ENCODE measurements around the gene FKBP8.
"Not testable (repeated sequence)": the region's sequence is repeated elsewhere in the genome, so short reads cannot be mapped to it uniquely, and the experiment has no call there.

The FKBP8 gene

GRCh38 chr19:18541992-18542940 lies 1.1 kb downstream of the FKBP8 start:
- H3K27ac ChIP-seq (ENCODE audit: insufficient read depth in 1 of 2, low read depth in 1 of 2, low read length in 2 of 2, poor library complexity in 1 of 2, severe bottlenecking in 2 of 2): peak overlapping the region; percentile 33 to 85
- H3K27me3 ChIP-seq (replicated peaks in 2 of 5; ENCODE audit: control insufficient read depth in 4 of 5, insufficient read depth in 5 of 5, low read length in 4 of 5): no peaks in the 10 kb centered on the region
- ChIA-PET CTCF (interaction anchor here (0.9 to 1.4 kb wide), 2 partner anchors 44 to 47 kb away, joined by 3 to 4 read pairs; partner anchors contain the start of gene REX1BD), POLR2A (interaction anchor here (0.8 kb wide), 1 partner anchor 29 kb away, joined by 3 read pairs; the partner anchor contains the start of gene UBA52)
- 70% methylated on average over 2 of the region's 11 CpGs for WGBS (ENCODE audit: insufficient coverage)
- no peaks in the 10 kb centered on the region for H3K9me3 ChIP-seq (ENCODE audit: control extremely low read depth in 1 of 5, control insufficient read depth in 4 of 5, insufficient read depth in 2 of 5, low read depth in 1 of 5, low read length in 4 of 5)
- peaks cover 0 to 39% (median 30%) of the 10 kb centered on the region in 4 experiments for H3K36me3 ChIP-seq (ENCODE audit: control insufficient read depth in 4 of 4, insufficient read depth in 4 of 4, low read length in 3 of 4)
- peak overlapping the region; percentile 31 to 84 (median 67) for H3K4me3 ChIP-seq (ENCODE audit: control insufficient read depth in 1 of 7, extremely low read depth in 1 of 7, insufficient read depth in 4 of 7, low read depth in 2 of 7, low read length in 6 of 7)
- DNase-seq: peak in 2 of 3 donors; percentile 10 to 24
- H3K4me1 ChIP-seq (ENCODE audit: control extremely low read depth in 1 of 4, control insufficient read depth in 4 of 4, insufficient read depth in 4 of 4, low read length in 3 of 4): peaks cover 6 to 18% (median 15%) of the 10 kb centered on the region in 4 experiments

GRCh38 chr19:18541258-18541991 lies 1.9 kb downstream of the FKBP8 start:
- no peaks in the 10 kb centered on the region for H3K9me3 ChIP-seq (ENCODE audit: control extremely low read depth in 1 of 5, control insufficient read depth in 4 of 5, insufficient read depth in 2 of 5, low read depth in 1 of 5, low read length in 4 of 5)
- peaks cover 5 to 46% (median 36%) of the 10 kb centered on the region in 4 experiments for H3K36me3 ChIP-seq (ENCODE audit: control insufficient read depth in 4 of 4, insufficient read depth in 4 of 4, low read length in 3 of 4)
- no peak for DNase-seq
- H3K27ac ChIP-seq (ENCODE audit: insufficient read depth in 1 of 2, low read depth in 1 of 2, low read length in 2 of 2, poor library complexity in 1 of 2, severe bottlenecking in 2 of 2): peak overlapping the region in 1 of 2 experiments; percentile 43
- 96% methylated on average over 14 of the region's 21 CpGs for WGBS (ENCODE audit: insufficient coverage)
- ChIA-PET POLR2A (no interaction called here), CTCF (interaction anchor here (1.4 kb wide), 1 partner anchor 48 kb away, joined by 4 read pairs; the partner anchor contains the start of gene REX1BD)
- no peak overlapping the region for H3K4me3 ChIP-seq (ENCODE audit: control insufficient read depth in 1 of 7, extremely low read depth in 1 of 7, insufficient read depth in 4 of 7, low read depth in 2 of 7, low read length in 6 of 7)
- peaks cover 6 to 18% (median 15%) of the 10 kb centered on the region in 4 experiments for H3K4me1 ChIP-seq (ENCODE audit: control extremely low read depth in 1 of 4, control insufficient read depth in 4 of 4, insufficient read depth in 4 of 4, low read length in 3 of 4)
- H3K27me3 ChIP-seq (replicated peaks in 2 of 5; ENCODE audit: control insufficient read depth in 4 of 5, insufficient read depth in 5 of 5, low read length in 4 of 5): no peaks in the 10 kb centered on the region

GRCh38 chr19:18540200-18540599 lies 3.2 kb downstream of the FKBP8 start:
- WGBS (ENCODE audit: insufficient coverage): no CpG with 5 or more reads among the region's 1 CpG

DNA sequence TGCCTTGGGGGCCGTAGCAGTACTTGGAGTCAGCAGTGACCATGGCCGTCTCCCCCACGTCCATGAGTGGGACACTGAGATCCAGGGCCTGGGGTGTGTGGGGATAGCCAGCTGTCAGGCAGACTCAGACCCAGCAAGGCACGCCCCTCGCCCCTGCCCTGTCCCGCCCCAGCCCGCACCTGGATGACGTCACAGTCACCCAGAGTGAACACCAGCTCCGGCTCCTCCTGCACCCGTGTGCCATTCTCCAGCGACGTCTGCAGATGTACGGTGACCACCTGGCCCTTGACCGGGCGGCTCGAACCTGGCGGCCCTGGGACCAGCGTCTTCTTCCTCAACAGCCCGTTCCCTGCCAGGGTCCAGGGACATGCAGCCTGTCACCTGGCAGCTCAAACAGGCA lies 4.0 kb downstream of the FKBP8 start:
- H3K27ac ChIP-seq (ENCODE audit: insufficient read depth in 1 of 2, low read depth in 1 of 2, low read length in 2 of 2, poor library complexity in 1 of 2, severe bottlenecking in 2 of 2): no peak overlapping the region
- H3K4me3 ChIP-seq (ENCODE audit: control insufficient read depth in 1 of 7, extremely low read depth in 1 of 7, insufficient read depth in 4 of 7, low read depth in 2 of 7, low read length in 6 of 7): no peak overlapping the region
- H3K27me3 ChIP-seq (replicated peaks in 2 of 5; ENCODE audit: control insufficient read depth in 4 of 5, insufficient read depth in 5 of 5, low read length in 4 of 5): no peaks in the 10 kb centered on the region
- POLR2A ChIA-PET: no interaction called here
- H3K9me3 ChIP-seq (ENCODE audit: control extremely low read depth in 1 of 5, control insufficient read depth in 4 of 5, insufficient read depth in 2 of 5, low read depth in 1 of 5, low read length in 4 of 5): no peaks in the 10 kb centered on the region
- peaks cover 6 to 17% (median 15%) of the 10 kb centered on the region in 4 experiments for H3K4me1 ChIP-seq (ENCODE audit: control extremely low read depth in 1 of 4, control insufficient read depth in 4 of 4, insufficient read depth in 4 of 4, low read length in 3 of 4)
- H3K36me3 ChIP-seq (ENCODE audit: control insufficient read depth in 4 of 4, insufficient read depth in 4 of 4, low read length in 3 of 4): peaks cover 8 to 59% (median 45%) of the 10 kb centered on the region in 4 experiments
- 98% methylated on average over 18 of the region's 19 CpGs for WGBS (ENCODE audit: insufficient coverage)
- CTCF ChIA-PET: interaction anchor here (1.1 kb wide), 1 partner anchor 61 kb away, joined by 3 read pairs; no protein-coding TSS in a partner anchor
- no peak for DNase-seq

More at GRCh38 chr19:18540200-18540599, 3.2 kb downstream of the FKBP8 start:
- peaks cover 8 to 56% (median 43%) of the 10 kb centered on the region in 4 experiments for H3K36me3 ChIP-seq (ENCODE audit: control insufficient read depth in 4 of 4, insufficient read depth in 4 of 4, low read length in 3 of 4)
- H3K27ac ChIP-seq (ENCODE audit: insufficient read depth in 1 of 2, low read depth in 1 of 2, low read length in 2 of 2, poor library complexity in 1 of 2, severe bottlenecking in 2 of 2); H3K4me3 ChIP-seq (ENCODE audit: control insufficient read depth in 1 of 7, extremely low read depth in 1 of 7, insufficient read depth in 4 of 7, low read depth in 2 of 7, low read length in 6 of 7); DNase-seq; H3K27me3 ChIP-seq (replicated peaks in 2 of 5; ENCODE audit: control insufficient read depth in 4 of 5, insufficient read depth in 5 of 5, low read length in 4 of 5); POLR2A ChIA-PET; H3K9me3 ChIP-seq (ENCODE audit: control extremely low read depth in 1 of 5, control insufficient read depth in 4 of 5, insufficient read depth in 2 of 5, low read depth in 1 of 5, low read length in 4 of 5): not testable (repeated sequence)
- peaks cover 6 to 18% (median 15%) of the 10 kb centered on the region in 4 experiments for H3K4me1 ChIP-seq (ENCODE audit: control extremely low read depth in 1 of 4, control insufficient read depth in 4 of 4, insufficient read depth in 4 of 4, low read length in 3 of 4)
- CTCF ChIA-PET: interaction anchor here (1.1 kb wide), 1 partner anchor 62 kb away, joined by 3 read pairs; no protein-coding TSS in a partner anchor

DNA sequence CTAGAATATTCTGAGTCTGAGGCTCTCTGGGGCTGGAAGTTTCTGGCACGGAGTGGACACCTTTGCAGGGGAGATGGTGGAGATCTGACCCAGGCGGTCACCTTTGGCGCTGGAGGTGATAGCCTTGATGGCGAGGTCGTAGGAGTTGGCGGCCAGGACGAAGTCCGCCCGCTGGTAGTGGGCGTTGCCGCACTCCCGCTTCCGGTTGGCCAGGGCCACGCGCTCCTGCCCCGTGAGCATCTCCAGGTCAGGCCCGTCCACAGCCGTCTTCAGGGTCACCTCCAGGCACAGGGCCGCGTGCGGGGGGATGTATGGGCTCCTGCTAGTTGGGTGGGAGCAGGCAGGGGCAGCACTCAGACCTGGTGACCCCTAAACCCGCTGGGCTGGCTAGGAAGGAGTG lies 5.3 kb downstream of the FKBP8 start:
- peaks cover 3 to 10% (median 8%) of the 10 kb centered on the region in 4 experiments for H3K4me1 ChIP-seq (ENCODE audit: control extremely low read depth in 1 of 4, control insufficient read depth in 4 of 4, insufficient read depth in 4 of 4, low read length in 3 of 4)
- CTCF ChIA-PET: interaction anchor here (1.2 kb wide), 1 partner anchor 9 kb away, joined by 3 read pairs; no protein-coding TSS in a partner anchor
- POLR2A ChIA-PET: no interaction called here

GRCh38 chr19:18537431-18537830 lies 5.9 kb downstream of the FKBP8 start:
- 97% methylated on average over 17 of the region's 17 CpGs for WGBS (ENCODE audit: insufficient coverage)
- H3K4me1 ChIP-seq (ENCODE audit: control extremely low read depth in 1 of 4, control insufficient read depth in 4 of 4, insufficient read depth in 4 of 4, low read length in 3 of 4): peaks cover 3 to 7% (median 5%) of the 10 kb centered on the region in 4 experiments
- DNase-seq: no peak
- CTCF ChIA-PET: interaction anchor here (1.2 kb wide), 1 partner anchor 10 kb away, joined by 3 read pairs; no protein-coding TSS in a partner anchor
- POLR2A ChIA-PET: no interaction called here
- no peak overlapping the region for H3K27ac ChIP-seq (ENCODE audit: insufficient read depth in 1 of 2, low read depth in 1 of 2, low read length in 2 of 2, poor library complexity in 1 of 2, severe bottlenecking in 2 of 2)
- no peaks in the 10 kb centered on the region for H3K9me3 ChIP-seq (ENCODE audit: control extremely low read depth in 1 of 5, control insufficient read depth in 4 of 5, insufficient read depth in 2 of 5, low read depth in 1 of 5, low read length in 4 of 5)
- H3K27me3 ChIP-seq (replicated peaks in 2 of 5; ENCODE audit: control insufficient read depth in 4 of 5, insufficient read depth in 5 of 5, low read length in 4 of 5): no peaks in the 10 kb centered on the region
- no peak overlapping the region for H3K4me3 ChIP-seq (ENCODE audit: control insufficient read depth in 1 of 7, extremely low read depth in 1 of 7, insufficient read depth in 4 of 7, low read depth in 2 of 7, low read length in 6 of 7)
- H3K36me3 ChIP-seq (ENCODE audit: control insufficient read depth in 4 of 4, insufficient read depth in 4 of 4, low read length in 3 of 4): peaks cover 11 to 70% (median 50%) of the 10 kb centered on the region in 4 experiments

More for the DNA sequence above, 5.3 kb downstream of the FKBP8 start:
- Histone ChIP-seq H3K27me3 (replicated peaks in 2 of 5; ENCODE audit: control insufficient read depth in 4 of 5, insufficient read depth in 5 of 5, low read length in 4 of 5) (no peaks in the 10 kb centered on the region), H3K4me3 (ENCODE audit: control insufficient read depth in 1 of 7, extremely low read depth in 1 of 7, insufficient read depth in 4 of 7, low read depth in 2 of 7, low read length in 6 of 7) (no peak overlapping the region), H3K36me3 (ENCODE audit: control insufficient read depth in 4 of 4, insufficient read depth in 4 of 4, low read length in 3 of 4) (peaks cover 8 to 63% (median 47%) of the 10 kb centered on the region in 4 experiments), H3K27ac (ENCODE audit: insufficient read depth in 1 of 2, low read depth in 1 of 2, low read length in 2 of 2, poor library complexity in 1 of 2, severe bottlenecking in 2 of 2) (no peak overlapping the region), H3K9me3 (ENCODE audit: control extremely low read depth in 1 of 5, control insufficient read depth in 4 of 5, insufficient read depth in 2 of 5, low read depth in 1 of 5, low read length in 4 of 5) (no peaks in the 10 kb centered on the region)
- no peak for DNase-seq
- WGBS (ENCODE audit: insufficient coverage): over 99% methylated on average over 21 of the region's 22 CpGs
